Measurements from ENCODE around the gene TUBGCP6.
A peak's percentile ranks its signal among the peaks of the same experiment; 100 is the strongest.

Gene TUBGCP6

GRCh38 chr22:50251477-50252081 lies 6.8 kb upstream of the TUBGCP6 start:
- Histone ChIP-seq H3K36me3 (ENCODE audit: control insufficient read depth in 1 of 2, insufficient read depth in 2 of 2, low read length in 2 of 2) (peaks cover 15 to 21% of the 10 kb centered on the region in 2 experiments), H4K12ac (ENCODE audit: low read depth, low read length) (no peak overlapping the region), H4K8ac (ENCODE audit: low read depth, low read length) (peak overlapping the region; percentile 78), H3K27ac (ENCODE audit: low read depth, low read length) (no peak overlapping the region), H3K18ac (ENCODE audit: low read length) (peak overlapping the region; percentile 53), H3K4ac (ENCODE audit: low read depth, low read length) (no peak overlapping the region), H3K23ac (ENCODE audit: low read length) (no peak overlapping the region), H3K27me3 (ENCODE audit: insufficient read depth, low read length) (no peaks in the 10 kb centered on the region), H2AK5ac (ENCODE audit: low read length) (peak overlapping the region; percentile 25), H4K91ac (ENCODE audit: low read depth, low read length) (peak overlapping the region; percentile 57), H3K79me2 (ENCODE audit: control insufficient read depth, insufficient read depth, low read length, poor library complexity) (peaks cover 5% of the 10 kb centered on the region), H2BK12ac (ENCODE audit: low read length) (peak overlapping the region; percentile 19), H2BK5ac (ENCODE audit: low read depth, low read length, poor library complexity) (no peak overlapping the region), H3K14ac (ENCODE audit: low read length) (peak overlapping the region; percentile 30), H2BK120ac (ENCODE audit: insufficient read depth, low read length, poor library complexity) (no peak overlapping the region), H3K4me2 (ENCODE audit: low read length) (peak overlapping the region; percentile 88), H3K4me1 (ENCODE audit: control insufficient read depth in 1 of 2, insufficient read depth in 2 of 2, low read length in 2 of 2) (peaks cover 8 to 13% of the 10 kb centered on the region in 2 experiments), H2AFZ (ENCODE audit: insufficient read depth, low read length, poor library complexity) (peak overlapping the region; percentile 5), H3K79me1 (ENCODE audit: low read length) (peaks cover 7% of the 10 kb centered on the region), H3K9ac (ENCODE audit: low read length) (no peak overlapping the region), H3K4me3 (ENCODE audit: low read depth, low read length) (peak overlapping the region; percentile 63), H3K9me3 (ENCODE audit: insufficient read depth, low read depth, low read length) (peaks cover 3% of the 10 kb centered on the region)
- no peak for DNase-seq
- WGBS (ENCODE audit: extremely low coverage, insufficient coverage, insufficient read length), result no CpG with 5 or more reads among the region's 36 CpGs

- Histone ChIP-seq H2BK12ac (ENCODE audit: low read length) (peak within 1 kb of the TSS; percentile 19), H3K4me1 (ENCODE audit: control insufficient read depth in 1 of 2, insufficient read depth in 2 of 2, low read length in 2 of 2) (peaks cover 8 to 15% of the 10 kb centered on the region in 2 experiments), H3K79me2 (ENCODE audit: control insufficient read depth, insufficient read depth, low read length, poor library complexity) (peaks cover 5% of the 10 kb centered on the region), H3K4me2 (ENCODE audit: low read length) (peak within 1 kb of the TSS; percentile 88), H2AK5ac (ENCODE audit: low read length) (peak within 1 kb of the TSS; percentile 84), H2BK5ac (ENCODE audit: low read depth, low read length, poor library complexity) (peak within 1 kb of the TSS; percentile 32), H3K23ac (ENCODE audit: low read length) (no peak within 1 kb of the TSS), H3K27me3 (ENCODE audit: insufficient read depth, low read length) (no peaks in the 10 kb centered on the region), H2AFZ (ENCODE audit: insufficient read depth, low read length, poor library complexity) (peak within 1 kb of the TSS; percentile 83), H3K9me3 (ENCODE audit: insufficient read depth, low read depth, low read length) (peaks cover 3% of the 10 kb centered on the region), H3K79me1 (ENCODE audit: low read length) (peaks cover 7% of the 10 kb centered on the region), H3K4me3 (ENCODE audit: low read depth, low read length) (peak within 1 kb of the TSS; percentile 83), H3K14ac (ENCODE audit: low read length) (peak within 1 kb of the TSS; percentile 91), H3K36me3 (ENCODE audit: control insufficient read depth in 1 of 2, insufficient read depth in 2 of 2, low read length in 2 of 2) (peaks cover 23 to 28% of the 10 kb centered on the region in 2 experiments), H2BK120ac (ENCODE audit: insufficient read depth, low read length, poor library complexity) (peak within 1 kb of the TSS; percentile 50), H4K91ac (ENCODE audit: low read depth, low read length) (peak within 1 kb of the TSS; percentile 85), H3K4ac (ENCODE audit: low read depth, low read length) (peak within 1 kb of the TSS; percentile 66), H3K27ac (ENCODE audit: low read depth, low read length) (peak within 1 kb of the TSS; percentile 50), H4K12ac (ENCODE audit: low read depth, low read length) (peak within 1 kb of the TSS; percentile 87), H3K18ac (ENCODE audit: low read length) (peak within 1 kb of the TSS; percentile 87), H3K9ac (ENCODE audit: low read length) (peak within 1 kb of the TSS; percentile 57), H4K8ac (ENCODE audit: low read depth, low read length) (peak within 1 kb of the TSS; percentile 94)
- WGBS (ENCODE audit: extremely low coverage, insufficient coverage, insufficient read length), result no CpG with 5 or more reads among the region's 81 CpGs
- DNase-seq, result peak; percentile 74 to 86
Measured at GRCh38 chr22:50250555-50251476, 6.0 kb upstream of the TUBGCP6 start, which contains the start of gene HDAC10. Gene HDAC10 (minus strand): TSS chr22:50251265. CDS start chr22:50251032, 233 bp downstream.

- H4K91ac ChIP-seq (ENCODE audit: low read depth, low read length), result no peak overlapping the region
- H2BK120ac ChIP-seq (ENCODE audit: insufficient read depth, low read length, poor library complexity), result no peak overlapping the region
- H3K9ac ChIP-seq (ENCODE audit: low read length), result no peak overlapping the region
- no peak for DNase-seq
- no peak overlapping the region for H2AFZ ChIP-seq (ENCODE audit: insufficient read depth, low read length, poor library complexity)
- H4K12ac ChIP-seq (ENCODE audit: low read depth, low read length), result no peak overlapping the region
- H3K4me1 ChIP-seq (ENCODE audit: control insufficient read depth in 1 of 2, insufficient read depth in 2 of 2, low read length in 2 of 2), result peaks cover 12 to 20% of the 10 kb centered on the region in 2 experiments
- H3K79me1 ChIP-seq (ENCODE audit: low read length), result peaks cover 9% of the 10 kb centered on the region
- no peak overlapping the region for H2AK5ac ChIP-seq (ENCODE audit: low read length)
- H3K23ac ChIP-seq (ENCODE audit: low read length), result no peak overlapping the region
- H3K4me2 ChIP-seq (ENCODE audit: low read length), result peak overlapping the region; percentile 88
- no peak overlapping the region for H2BK5ac ChIP-seq (ENCODE audit: low read depth, low read length, poor library complexity)
- H2BK12ac ChIP-seq (ENCODE audit: low read length), result no peak overlapping the region
- no peak overlapping the region for H4K8ac ChIP-seq (ENCODE audit: low read depth, low read length)
- H3K18ac ChIP-seq (ENCODE audit: low read length), result no peak overlapping the region
- H3K9me3 ChIP-seq (ENCODE audit: insufficient read depth, low read depth, low read length), result peaks cover 3% of the 10 kb centered on the region
- no peak overlapping the region for H3K4ac ChIP-seq (ENCODE audit: low read depth, low read length)
- no CpG with 5 or more reads among the region's 11 CpGs for WGBS (ENCODE audit: extremely low coverage, insufficient coverage, insufficient read length)
- no peak overlapping the region for H3K14ac ChIP-seq (ENCODE audit: low read length)
- H3K27me3 ChIP-seq (ENCODE audit: insufficient read depth, low read length), result no peaks in the 10 kb centered on the region
- peaks cover 26 to 29% of the 10 kb centered on the region in 2 experiments for H3K36me3 ChIP-seq (ENCODE audit: control insufficient read depth in 1 of 2, insufficient read depth in 2 of 2, low read length in 2 of 2)
- H3K27ac ChIP-seq (ENCODE audit: low read depth, low read length), result no peak overlapping the region
- peaks cover 5% of the 10 kb centered on the region for H3K79me2 ChIP-seq (ENCODE audit: control insufficient read depth, insufficient read depth, low read length, poor library complexity)
- no peak overlapping the region for H3K4me3 ChIP-seq (ENCODE audit: low read depth, low read length)
Measured at GRCh38 chr22:50250249-50250554, 5.4 kb upstream of the TUBGCP6 start.

- Histone ChIP-seq H4K8ac (ENCODE audit: low read depth, low read length) (no peak overlapping the region), H3K18ac (ENCODE audit: low read length) (no peak overlapping the region), H3K4me1 (ENCODE audit: control insufficient read depth in 1 of 2, insufficient read depth in 2 of 2, low read length in 2 of 2) (peaks cover 12 to 20% of the 10 kb centered on the region in 2 experiments), H3K4me3 (ENCODE audit: low read depth, low read length) (no peak overlapping the region), H2BK12ac (ENCODE audit: low read length) (no peak overlapping the region), H3K14ac (ENCODE audit: low read length) (no peak overlapping the region), H3K79me2 (ENCODE audit: control insufficient read depth, insufficient read depth, low read length, poor library complexity) (peaks cover 8% of the 10 kb centered on the region), H3K9me3 (ENCODE audit: insufficient read depth, low read depth, low read length) (peaks cover 3% of the 10 kb centered on the region), H3K27ac (ENCODE audit: low read depth, low read length) (no peak overlapping the region), H4K91ac (ENCODE audit: low read depth, low read length) (no peak overlapping the region), H3K4ac (ENCODE audit: low read depth, low read length) (no peak overlapping the region), H3K27me3 (ENCODE audit: insufficient read depth, low read length) (no peaks in the 10 kb centered on the region), H2BK120ac (ENCODE audit: insufficient read depth, low read length, poor library complexity) (no peak overlapping the region), H4K12ac (ENCODE audit: low read depth, low read length) (no peak overlapping the region), H2AK5ac (ENCODE audit: low read length) (no peak overlapping the region), H3K36me3 (ENCODE audit: control insufficient read depth in 1 of 2, insufficient read depth in 2 of 2, low read length in 2 of 2) (peaks cover 26 to 29% of the 10 kb centered on the region in 2 experiments), H3K23ac (ENCODE audit: low read length) (no peak overlapping the region), H3K4me2 (ENCODE audit: low read length) (no peak overlapping the region), H3K9ac (ENCODE audit: low read length) (no peak overlapping the region), H2AFZ (ENCODE audit: insufficient read depth, low read length, poor library complexity) (no peak overlapping the region), H3K79me1 (ENCODE audit: low read length) (peaks cover 12% of the 10 kb centered on the region), H2BK5ac (ENCODE audit: low read depth, low read length, poor library complexity) (no peak overlapping the region)
- no CpG with 5 or more reads among the region's 32 CpGs for WGBS (ENCODE audit: extremely low coverage, insufficient coverage, insufficient read length)
- DNase-seq, result no peak
Measured at GRCh38 chr22:50249341-50250248, 4.8 kb upstream of the TUBGCP6 start.
